ENCODE data around the gene TATDN2. TPM values are rescaled to one million over a fixed set of nuclear protein-coding genes. Genes with fewer than 3 reads are reported as not detected.

Gene TATDN2
- total RNA-seq, 1 donor from 2014 or later = 31.8 TPM

GRCh38 chr3:10299679-10300078 is 51.4 kb downstream of the TATDN2 start:
- Mint-ChIP-seq H3K36me3 (ENCODE audit: low read depth) (peaks cover 35% of the 10 kb centered on the region), H3K27me3 (ENCODE audit: low read depth) (no peaks in the 10 kb centered on the region), H3K27ac (ENCODE audit: unreplicated experiment) (peak overlapping the region; percentile 41), H3K4me1 (ENCODE audit: low read depth) (peaks cover 10% of the 10 kb centered on the region), H3K4me3 (ENCODE audit: unreplicated experiment) (no peak overlapping the region), H3K9me3 (ENCODE audit: low read depth) (no peaks in the 10 kb centered on the region)
- no peak for DNase-seq (ENCODE audit: low spot score)
- TF ChIP-seq, protein P1, sequence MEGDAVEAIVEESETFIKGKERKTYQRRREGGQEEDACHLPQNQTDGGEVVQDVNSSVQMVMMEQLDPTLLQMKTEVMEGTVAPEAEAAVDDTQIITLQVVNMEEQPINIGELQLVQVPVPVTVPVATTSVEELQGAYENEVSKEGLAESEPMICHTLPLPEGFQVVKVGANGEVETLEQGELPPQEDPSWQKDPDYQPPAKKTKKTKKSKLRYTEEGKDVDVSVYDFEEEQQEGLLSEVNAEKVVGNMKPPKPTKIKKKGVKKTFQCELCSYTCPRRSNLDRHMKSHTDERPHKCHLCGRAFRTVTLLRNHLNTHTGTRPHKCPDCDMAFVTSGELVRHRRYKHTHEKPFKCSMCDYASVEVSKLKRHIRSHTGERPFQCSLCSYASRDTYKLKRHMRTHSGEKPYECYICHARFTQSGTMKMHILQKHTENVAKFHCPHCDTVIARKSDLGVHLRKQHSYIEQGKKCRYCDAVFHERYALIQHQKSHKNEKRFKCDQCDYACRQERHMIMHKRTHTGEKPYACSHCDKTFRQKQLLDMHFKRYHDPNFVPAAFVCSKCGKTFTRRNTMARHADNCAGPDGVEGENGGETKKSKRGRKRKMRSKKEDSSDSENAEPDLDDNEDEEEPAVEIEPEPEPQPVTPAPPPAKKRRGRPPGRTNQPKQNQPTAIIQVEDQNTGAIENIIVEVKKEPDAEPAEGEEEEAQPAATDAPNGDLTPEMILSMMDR (IDR thresholded peaks at IDR 0.05) = no peak

- H3K4me3 Mint-ChIP-seq (ENCODE audit: unreplicated experiment) = no peak overlapping the region
- H3K4me1 Mint-ChIP-seq (ENCODE audit: low read depth) = peaks cover 10% of the 10 kb centered on the region
- no peak for DNase-seq (ENCODE audit: low spot score)
- H3K9me3 Mint-ChIP-seq (ENCODE audit: low read depth) = no peaks in the 10 kb centered on the region
- peaks cover 36% of the 10 kb centered on the region for H3K36me3 Mint-ChIP-seq (ENCODE audit: low read depth)
- no peaks in the 10 kb centered on the region for H3K27me3 Mint-ChIP-seq (ENCODE audit: low read depth)
- peak overlapping the region; percentile 41 for H3K27ac Mint-ChIP-seq (ENCODE audit: unreplicated experiment)
- TF ChIP-seq, protein P1 (IDR thresholded peaks at IDR 0.05) = no peak
These were observed 51.8 kb downstream of the TATDN2 start for GRCh38 chr3:10300087-10300486.

- H3K27me3 Mint-ChIP-seq (ENCODE audit: low read depth) = no peaks in the 10 kb centered on the region
- DNase-seq (ENCODE audit: low spot score) = no peak
- H3K27ac Mint-ChIP-seq (ENCODE audit: unreplicated experiment) = no peak overlapping the region
- no peaks in the 10 kb centered on the region for H3K9me3 Mint-ChIP-seq (ENCODE audit: low read depth)
- H3K4me3 Mint-ChIP-seq (ENCODE audit: unreplicated experiment) = no peak overlapping the region
- TF ChIP-seq, protein P1 (IDR thresholded peaks at IDR 0.05) = no peak
- H3K36me3 Mint-ChIP-seq (ENCODE audit: low read depth) = peaks cover 47% of the 10 kb centered on the region
- no peaks in the 10 kb centered on the region for H3K4me1 Mint-ChIP-seq (ENCODE audit: low read depth)
These were observed 54.8 kb downstream of the TATDN2 start for GRCh38 chr3:10303105-10303504.

- no peaks in the 10 kb centered on the region for H3K4me1 Mint-ChIP-seq (ENCODE audit: low read depth)
- H3K4me3 Mint-ChIP-seq (ENCODE audit: unreplicated experiment) = no peak overlapping the region
- TF ChIP-seq, protein P1 (IDR thresholded peaks at IDR 0.05) = no peak
- no peaks in the 10 kb centered on the region for H3K27me3 Mint-ChIP-seq (ENCODE audit: low read depth)
- H3K36me3 Mint-ChIP-seq (ENCODE audit: low read depth) = peaks cover 51% of the 10 kb centered on the region
- no peak for DNase-seq (ENCODE audit: low spot score)
- no peaks in the 10 kb centered on the region for H3K9me3 Mint-ChIP-seq (ENCODE audit: low read depth)
- H3K27ac Mint-ChIP-seq (ENCODE audit: unreplicated experiment) = no peak overlapping the region
These were observed 55.5 kb downstream of the TATDN2 start for GRCh38 chr3:10303785-10304184.

- peak overlapping the region; percentile 49 for H3K27ac Mint-ChIP-seq (ENCODE audit: unreplicated experiment)
- H3K4me1 Mint-ChIP-seq (ENCODE audit: low read depth) = peaks cover 2% of the 10 kb centered on the region
- H3K4me3 Mint-ChIP-seq (ENCODE audit: unreplicated experiment) = no peak overlapping the region
- H3K27me3 Mint-ChIP-seq (ENCODE audit: low read depth) = no peaks in the 10 kb centered on the region
- no peak for DNase-seq (ENCODE audit: low spot score)
- peaks cover 54% of the 10 kb centered on the region for H3K36me3 Mint-ChIP-seq (ENCODE audit: low read depth)
- no peaks in the 10 kb centered on the region for H3K9me3 Mint-ChIP-seq (ENCODE audit: low read depth)
- TF ChIP-seq, protein P1 (IDR thresholded peaks at IDR 0.05) = no peak
These were observed 56.6 kb downstream of the TATDN2 start for GRCh38 chr3:10304905-10305304.

Measured in chondrocyte (in vitro differentiated cells).